ENCODE data around the gene HSFX1.

HSFX1 gene

DNA sequence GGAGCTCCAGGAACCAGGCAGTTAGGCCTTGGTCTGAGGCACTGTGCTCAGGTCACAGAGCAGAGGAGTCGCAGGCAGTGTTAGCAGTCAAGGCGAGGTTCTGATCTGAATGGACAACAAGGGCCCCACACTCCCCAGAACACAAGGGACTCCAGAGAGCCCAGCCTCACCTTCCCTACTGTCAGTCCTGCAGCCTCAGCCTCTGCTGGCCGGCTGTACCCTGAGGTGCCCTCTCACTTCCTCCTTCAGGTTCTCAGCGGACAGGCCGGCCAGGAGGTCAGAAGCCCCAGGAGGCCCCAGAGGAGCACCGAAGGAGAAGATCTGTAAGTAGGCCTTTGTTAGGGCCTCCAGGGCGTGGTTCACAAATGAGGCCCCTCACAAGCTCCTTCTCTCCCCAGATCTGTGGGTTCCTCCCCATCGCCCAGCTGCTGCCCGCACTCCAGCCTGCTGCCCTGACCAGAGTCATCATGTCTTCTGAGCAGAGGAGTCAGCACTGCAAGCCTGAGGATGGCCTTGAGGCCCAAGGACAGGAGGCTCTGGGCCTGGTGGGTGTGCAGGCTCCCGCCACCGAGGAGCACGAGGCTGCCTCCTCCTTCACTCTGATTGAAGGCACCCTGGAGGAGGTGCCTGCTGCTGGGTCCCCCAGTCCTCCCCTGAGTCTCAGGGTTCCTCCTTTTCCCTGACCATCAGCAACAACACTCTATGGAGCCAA, 34.0 kb downstream of the HSFX1 start:
- DNase-seq = no peak

DNA sequence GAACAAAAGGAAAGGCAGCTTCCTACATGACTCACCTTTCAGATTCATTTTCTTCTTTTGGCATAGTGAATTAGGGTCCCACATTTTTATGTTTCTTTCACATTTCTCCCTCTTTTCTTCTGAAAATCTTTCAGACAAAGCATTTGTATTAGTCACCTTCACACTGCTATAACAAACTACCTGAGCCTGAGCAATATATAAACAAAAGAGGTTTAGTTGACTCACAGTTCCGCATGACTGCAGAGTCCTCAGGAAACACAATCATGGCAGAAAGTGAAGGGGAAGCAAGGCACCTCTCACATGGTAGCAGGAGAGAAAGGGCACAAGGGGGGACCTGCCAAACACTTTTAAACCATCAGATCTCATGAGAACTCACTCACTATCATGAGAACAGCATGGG, 44.8 kb downstream of the HSFX1 start:
- DNase-seq = no peak

DNA sequence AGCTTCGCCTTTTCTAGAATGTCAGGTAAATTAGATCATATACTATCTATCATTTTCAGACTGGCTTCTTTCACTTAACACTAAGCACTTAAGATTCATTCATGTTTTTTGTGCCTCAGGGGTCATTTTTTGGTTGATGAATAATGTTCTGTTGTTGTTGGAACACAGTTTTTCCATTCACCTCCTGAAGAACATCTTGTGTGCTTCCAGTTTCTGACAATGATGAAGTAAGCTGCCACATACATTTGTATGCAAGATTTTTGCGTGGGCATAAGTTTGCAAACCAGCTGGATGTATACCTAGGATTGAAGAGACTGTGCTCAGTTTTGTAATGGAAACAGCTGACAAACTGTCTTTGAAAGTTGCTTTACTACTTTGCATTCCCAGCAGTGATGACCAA, 45.5 kb downstream of the HSFX1 start:
- no peak for DNase-seq

DNA sequence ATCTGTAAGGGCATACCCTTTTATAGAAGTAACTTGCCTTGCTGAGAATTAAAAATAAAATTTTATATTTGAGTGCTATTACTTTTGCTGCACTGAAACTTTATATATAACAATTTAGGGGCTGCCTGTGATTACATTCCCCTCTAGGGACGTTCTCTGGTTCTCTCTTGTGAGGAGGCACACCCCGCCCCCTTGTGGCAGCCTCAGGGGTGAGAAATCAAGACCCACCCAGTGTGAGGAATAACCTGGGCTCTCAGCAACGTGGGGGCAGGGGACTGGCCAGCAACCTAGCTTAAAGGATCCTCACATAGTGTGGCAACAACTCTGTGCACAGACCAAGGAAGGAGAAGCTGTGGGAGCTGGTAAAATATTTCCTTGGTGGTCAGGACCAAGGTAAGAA, 51.6 kb downstream of the HSFX1 start:
- peak; percentile 67 for DNase-seq

Data from stimulated activated CD8-positive, alpha-beta memory T cell treated with anti-CD3 and anti-CD28 coated beads, Interleukin-4, amount 100 ng/mL, for 48 hours (primary cell).